Activated CD8-positive, alpha-beta T cell treated with anti-CD3 and anti-CD28 coated beads, Interleukin-2, amount 10 ng/mL, durations not matched to agents 7 days and 5 days (primary cell): ENCODE data around the gene RELN. TPM values are rescaled to one million over a fixed set of nuclear protein-coding genes. Genes with fewer than 3 reads are reported as not detected.
"Not testable (repeated sequence)": the region's sequence is repeated elsewhere in the genome, so short reads cannot be mapped to it uniquely, and the experiment has no call there.

Source experiments
- ATAC-seq: fragments of 150-1000 bp; cut with Tn5 transposase; one replicate; pipeline ENCODE4 v1.10.0; 2021; ENCODE audit warnings: moderate library complexity
- CTCF ChIA-PET: fragments of 350-600 bp; sonication (Branson Sonifier 250); formaldehyde crosslinking; loops from one replicate; lab custom pipeline; 2021; ENCODE audit warnings: antibody characterized with exemption; lab: Charles Lee
- POLR2A ChIA-PET: fragments of 350-600 bp; sonication (Branson Sonifier 250); formaldehyde crosslinking; loops from one replicate; lab custom pipeline; 2021; ENCODE audit warnings: antibody characterized with exemption; lab: Charles Lee
- DNase-seq: peaks from one replicate; pipeline ENCODE4 v3.0.0-alpha.2; 2020
- H3K27ac Mint-ChIP-seq: one replicate; pipeline ENCODE4 v1.8.0; 2021; ENCODE audit warnings: mild to moderate bottlenecking, mixed read lengths
- H3K27me3 Mint-ChIP-seq: one replicate; pipeline ENCODE4 v1.8.0; 2021; ENCODE audit warnings: low read depth, mixed read lengths
- H3K36me3 Mint-ChIP-seq: one replicate; pipeline ENCODE4 v1.8.0; 2021; ENCODE audit warnings: low read depth, mixed read lengths
- H3K4me1 Mint-ChIP-seq: one replicate; pipeline ENCODE4 v1.8.0; 2021; ENCODE audit warnings: low read depth, mixed read lengths
- H3K4me3 Mint-ChIP-seq: one replicate; pipeline ENCODE4 v1.8.0; 2021; ENCODE audit warnings: mild to moderate bottlenecking, mixed read lengths
- H3K9me3 Mint-ChIP-seq: one replicate; pipeline ENCODE4 v1.8.0; 2022; ENCODE audit warnings: mixed read lengths; ENCODE audit not compliant: insufficient read depth
- total RNA-seq, 2 experiments: library from RNA; stranded (reverse); gene quantifications; one replicate each; pipeline ENCODE4 v1.2.3, GENCODE V29; 2021

Gene RELN
- total RNA-seq, 2 experiments from 2014 or later: not detected

- DNase-seq, H3K9me3 Mint-ChIP-seq, H3K4me3 Mint-ChIP-seq, H3K4me1 Mint-ChIP-seq, H3K27me3 Mint-ChIP-seq, H3K36me3 Mint-ChIP-seq, H3K27ac Mint-ChIP-seq, ATAC-seq, CTCF ChIA-PET, POLR2A ChIA-PET: not testable (repeated sequence)
Measured at GRCh38 chr7:103911015-103911414, 78.4 kb downstream of the RELN start.

- peaks cover 4% of the 10 kb centered on the region for H3K27me3 Mint-ChIP-seq
- ChIA-PET POLR2A (no interaction called here), CTCF (no interaction called here)
- H3K36me3 Mint-ChIP-seq: no peaks in the 10 kb centered on the region
- no peak overlapping the region for H3K4me3 Mint-ChIP-seq
- no peak for ATAC-seq
- no peak for DNase-seq
- H3K4me1 Mint-ChIP-seq: no peaks in the 10 kb centered on the region
- no peak overlapping the region for H3K27ac Mint-ChIP-seq
- H3K9me3 Mint-ChIP-seq: no peaks in the 10 kb centered on the region
Measured at GRCh38 chr7:103905997-103906396, 83.5 kb downstream of the RELN start.

- no peaks in the 10 kb centered on the region for H3K4me1 Mint-ChIP-seq
- no peaks in the 10 kb centered on the region for H3K36me3 Mint-ChIP-seq
- DNase-seq: no peak
- H3K27ac Mint-ChIP-seq: no peak overlapping the region
- CTCF ChIA-PET: no interaction called here
- H3K9me3 Mint-ChIP-seq: no peaks in the 10 kb centered on the region
- no peak for ATAC-seq
- H3K4me3 Mint-ChIP-seq: no peak overlapping the region
- H3K27me3 Mint-ChIP-seq: peaks cover 4% of the 10 kb centered on the region
- POLR2A ChIA-PET: no interaction called here
Measured at GRCh38 chr7:103902917-103903316, 86.5 kb downstream of the RELN start.

- CTCF ChIA-PET: interaction anchor here (0.8 kb wide), 1 partner anchor 11 kb away, joined by 3 read pairs; no protein-coding TSS in a partner anchor
- POLR2A ChIA-PET, ATAC-seq, H3K27ac Mint-ChIP-seq, H3K9me3 Mint-ChIP-seq, H3K4me3 Mint-ChIP-seq, H3K36me3 Mint-ChIP-seq, H3K27me3 Mint-ChIP-seq, DNase-seq, H3K4me1 Mint-ChIP-seq: not testable (repeated sequence)
Measured at GRCh38 chr7:103896826-103897225, 92.6 kb downstream of the RELN start.

- ATAC-seq (no peak), DNase-seq (no peak)
- POLR2A ChIA-PET: no interaction called here
- no peaks in the 10 kb centered on the region for H3K36me3 Mint-ChIP-seq
- no peaks in the 10 kb centered on the region for H3K4me1 Mint-ChIP-seq
- H3K27ac Mint-ChIP-seq: no peak overlapping the region
- CTCF ChIA-PET: no interaction called here
- H3K4me3 Mint-ChIP-seq: no peak overlapping the region
- no peaks in the 10 kb centered on the region for H3K9me3 Mint-ChIP-seq
- no peaks in the 10 kb centered on the region for H3K27me3 Mint-ChIP-seq
Measured at GRCh38 chr7:103894656-103895596, 94.5 kb downstream of the RELN start.

- H3K4me3 Mint-ChIP-seq: no peak overlapping the region
Measured at GRCh38 chr7:103893350-103893749, 96.1 kb downstream of the RELN start.

GRCh38 chr7:103889451-103889850 lies 100.0 kb downstream of the RELN start:
- Mint-ChIP-seq H3K36me3 (no peaks in the 10 kb centered on the region), H3K4me3 (no peak overlapping the region), H3K9me3 (no peaks in the 10 kb centered on the region), H3K4me1 (no peaks in the 10 kb centered on the region), H3K27ac (no peak overlapping the region), H3K27me3 (no peaks in the 10 kb centered on the region)
- ChIA-PET POLR2A (no interaction called here), CTCF (no interaction called here)
- DNase-seq (no peak), ATAC-seq (no peak)

More at GRCh38 chr7:103893350-103893749, 96.1 kb downstream of the RELN start:
- Mint-ChIP-seq H3K27me3 (no peaks in the 10 kb centered on the region), H3K4me1 (no peaks in the 10 kb centered on the region), H3K27ac (no peak overlapping the region), H3K36me3 (no peaks in the 10 kb centered on the region), H3K9me3 (no peaks in the 10 kb centered on the region)
- no peak for DNase-seq
- ATAC-seq: no peak
- CTCF ChIA-PET: no interaction called here
- POLR2A ChIA-PET: no interaction called here

- DNase-seq: no peak
- CTCF ChIA-PET: no interaction called here
- Mint-ChIP-seq H3K4me3 (no peak overlapping the region), H3K9me3 (no peaks in the 10 kb centered on the region), H3K36me3 (no peaks in the 10 kb centered on the region), H3K27ac (no peak overlapping the region), H3K27me3 (no peaks in the 10 kb centered on the region), H3K4me1 (no peaks in the 10 kb centered on the region)
- POLR2A ChIA-PET: no interaction called here
- no peak for ATAC-seq
Measured at GRCh38 chr7:103888603-103889153, 100.8 kb downstream of the RELN start.

- no peak overlapping the region for H3K27ac Mint-ChIP-seq
- H3K9me3 Mint-ChIP-seq: no peaks in the 10 kb centered on the region
- H3K4me3 Mint-ChIP-seq: no peak overlapping the region
- no peaks in the 10 kb centered on the region for H3K4me1 Mint-ChIP-seq
- no peak for DNase-seq
- no peaks in the 10 kb centered on the region for H3K36me3 Mint-ChIP-seq
- no peak for ATAC-seq
- ChIA-PET POLR2A (no interaction called here), CTCF (no interaction called here)
- H3K27me3 Mint-ChIP-seq: no peaks in the 10 kb centered on the region
Measured at GRCh38 chr7:103887853-103888602, 101.4 kb downstream of the RELN start.

- CTCF ChIA-PET: no interaction called here
- Mint-ChIP-seq H3K27me3 (no peaks in the 10 kb centered on the region), H3K4me1 (no peaks in the 10 kb centered on the region), H3K4me3 (no peak overlapping the region), H3K36me3 (no peaks in the 10 kb centered on the region), H3K27ac (no peak overlapping the region), H3K9me3 (no peaks in the 10 kb centered on the region)
- POLR2A ChIA-PET: no interaction called here
- ATAC-seq (no peak), DNase-seq (no peak)
Measured at GRCh38 chr7:103887050-103887449, 102.4 kb downstream of the RELN start.

- Mint-ChIP-seq H3K36me3 (no peaks in the 10 kb centered on the region), H3K4me3 (no peak overlapping the region), H3K9me3 (no peaks in the 10 kb centered on the region), H3K27ac (no peak overlapping the region), H3K27me3 (no peaks in the 10 kb centered on the region), H3K4me1 (no peaks in the 10 kb centered on the region)
- ChIA-PET POLR2A (no interaction called here), CTCF (no interaction called here)
- no peak for ATAC-seq
- no peak for DNase-seq
Measured at GRCh38 chr7:103879928-103880600, 109.4 kb downstream of the RELN start.
